Measurements from ENCODE around the gene KCNK3. TPM values are rescaled to one million over a fixed set of nuclear protein-coding genes. Genes with fewer than 3 reads are reported as not detected.

KCNK3 gene
- total RNA-seq, 2 experiments from 2014 or later = not detected

DNA sequence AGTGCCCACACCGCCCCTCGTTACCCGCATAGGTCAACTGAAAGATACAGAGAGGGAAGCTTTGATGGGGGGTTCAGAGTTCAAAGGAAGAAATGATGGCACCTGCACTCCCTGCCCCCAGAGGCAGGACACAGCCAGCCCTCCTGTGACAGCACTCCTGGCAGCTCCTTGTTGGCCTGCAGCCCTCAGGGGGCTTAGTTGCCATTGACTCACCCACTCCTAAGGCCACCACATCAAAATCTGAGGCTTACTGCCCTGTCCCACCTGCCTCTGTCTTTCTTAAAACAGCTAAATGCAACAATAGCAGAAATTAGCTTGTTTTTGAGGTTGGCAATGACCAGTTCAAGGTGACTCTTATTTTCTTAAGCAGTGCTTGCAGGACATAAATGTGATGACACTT, 39.9 kb downstream of the KCNK3 start:
- Histone ChIP-seq H3K4me2 (ENCODE audit: low read length) (no peak overlapping the region), H4K20me1 (ENCODE audit: insufficient read depth, low read length) (no peaks in the 10 kb centered on the region), H2AFZ (ENCODE audit: low read length) (no peak overlapping the region), H3K9me3 (ENCODE audit: low read length) (no peaks in the 10 kb centered on the region), H3K9me2 (ENCODE audit: insufficient read depth, low read length) (no peaks in the 10 kb centered on the region), H3K36me3 (ENCODE audit: insufficient read depth, low read length) (no peaks in the 10 kb centered on the region), H3K4me3 (ENCODE audit: low read depth, low read length, poor library complexity, severe bottlenecking) (no peak overlapping the region), H3K27ac (ENCODE audit: low read depth, low read length, poor library complexity, severe bottlenecking) (no peak overlapping the region), H3K79me2 (ENCODE audit: insufficient read depth, low read depth, low read length) (no peaks in the 10 kb centered on the region), H3K4me1 (ENCODE audit: insufficient read depth, low read length, poor library complexity, severe bottlenecking) (no peaks in the 10 kb centered on the region)
- intact Hi-C loops (cut with micrococcal nuclease; ENCODE audit: unreplicated experiment) = no loop called here
- no peak for TF ChIP-seq EZH2phosphoT487 (IDR thresholded peaks at IDR 0.05; ENCODE audit: borderline replicate concordance, low read depth, low read length)
- ChIA-PET POLR2A (no interaction called here), CTCF (ENCODE audit: unreplicated experiment) (no interaction called here)
- no TSS peak for BruUV-seq (replicated peaks)
- DNase-seq (ENCODE audit: low spot score) = no peak

DNA sequence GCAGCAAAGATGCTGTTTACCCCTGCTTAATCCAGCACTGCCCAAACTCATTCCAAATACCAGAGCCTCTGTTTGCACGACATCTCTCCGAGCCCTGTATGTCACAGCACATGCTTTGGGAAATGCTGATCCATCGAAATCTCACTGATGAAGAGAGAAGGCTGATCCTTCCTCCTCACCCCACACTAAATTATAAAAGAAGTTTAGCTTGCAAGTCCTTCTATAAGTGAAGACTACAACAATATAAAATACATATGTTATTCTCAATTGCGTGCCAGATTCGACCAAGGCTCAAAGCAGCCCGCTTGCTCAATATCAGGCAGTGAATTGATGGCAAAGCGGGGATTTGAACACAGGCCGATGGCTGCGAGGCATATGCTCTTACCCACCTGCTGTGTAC, 40.9 kb downstream of the KCNK3 start:
- no peaks in the 10 kb centered on the region for H3K9me3 ChIP-seq (ENCODE audit: low read length)
- ChIA-PET POLR2A (no interaction called here), CTCF (ENCODE audit: unreplicated experiment) (no interaction called here)
- BruUV-seq (replicated peaks) = no TSS peak
- H3K4me3 ChIP-seq (ENCODE audit: low read depth, low read length, poor library complexity, severe bottlenecking) = no peak overlapping the region
- H3K27ac ChIP-seq (ENCODE audit: low read depth, low read length, poor library complexity, severe bottlenecking) = no peak overlapping the region
- no peak overlapping the region for H3K4me2 ChIP-seq (ENCODE audit: low read length)
- no peak for DNase-seq (ENCODE audit: low spot score)
- H4K20me1 ChIP-seq (ENCODE audit: insufficient read depth, low read length) = no peaks in the 10 kb centered on the region
- H3K36me3 ChIP-seq (ENCODE audit: insufficient read depth, low read length) = no peaks in the 10 kb centered on the region
- no peaks in the 10 kb centered on the region for H3K79me2 ChIP-seq (ENCODE audit: insufficient read depth, low read depth, low read length)
- H2AFZ ChIP-seq (ENCODE audit: low read length) = no peak overlapping the region
- no peaks in the 10 kb centered on the region for H3K4me1 ChIP-seq (ENCODE audit: insufficient read depth, low read length, poor library complexity, severe bottlenecking)
- intact Hi-C loops (cut with micrococcal nuclease; ENCODE audit: unreplicated experiment) = no loop called here
- no peaks in the 10 kb centered on the region for H3K9me2 ChIP-seq (ENCODE audit: insufficient read depth, low read length)
- no peak for TF ChIP-seq EZH2phosphoT487 (IDR thresholded peaks at IDR 0.05; ENCODE audit: borderline replicate concordance, low read depth, low read length)
- TF ChIP-seq, protein P1, sequence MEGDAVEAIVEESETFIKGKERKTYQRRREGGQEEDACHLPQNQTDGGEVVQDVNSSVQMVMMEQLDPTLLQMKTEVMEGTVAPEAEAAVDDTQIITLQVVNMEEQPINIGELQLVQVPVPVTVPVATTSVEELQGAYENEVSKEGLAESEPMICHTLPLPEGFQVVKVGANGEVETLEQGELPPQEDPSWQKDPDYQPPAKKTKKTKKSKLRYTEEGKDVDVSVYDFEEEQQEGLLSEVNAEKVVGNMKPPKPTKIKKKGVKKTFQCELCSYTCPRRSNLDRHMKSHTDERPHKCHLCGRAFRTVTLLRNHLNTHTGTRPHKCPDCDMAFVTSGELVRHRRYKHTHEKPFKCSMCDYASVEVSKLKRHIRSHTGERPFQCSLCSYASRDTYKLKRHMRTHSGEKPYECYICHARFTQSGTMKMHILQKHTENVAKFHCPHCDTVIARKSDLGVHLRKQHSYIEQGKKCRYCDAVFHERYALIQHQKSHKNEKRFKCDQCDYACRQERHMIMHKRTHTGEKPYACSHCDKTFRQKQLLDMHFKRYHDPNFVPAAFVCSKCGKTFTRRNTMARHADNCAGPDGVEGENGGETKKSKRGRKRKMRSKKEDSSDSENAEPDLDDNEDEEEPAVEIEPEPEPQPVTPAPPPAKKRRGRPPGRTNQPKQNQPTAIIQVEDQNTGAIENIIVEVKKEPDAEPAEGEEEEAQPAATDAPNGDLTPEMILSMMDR (conservative IDR thresholded peaks at IDR 0.05; ENCODE audit: low read length) = no peak

DNA sequence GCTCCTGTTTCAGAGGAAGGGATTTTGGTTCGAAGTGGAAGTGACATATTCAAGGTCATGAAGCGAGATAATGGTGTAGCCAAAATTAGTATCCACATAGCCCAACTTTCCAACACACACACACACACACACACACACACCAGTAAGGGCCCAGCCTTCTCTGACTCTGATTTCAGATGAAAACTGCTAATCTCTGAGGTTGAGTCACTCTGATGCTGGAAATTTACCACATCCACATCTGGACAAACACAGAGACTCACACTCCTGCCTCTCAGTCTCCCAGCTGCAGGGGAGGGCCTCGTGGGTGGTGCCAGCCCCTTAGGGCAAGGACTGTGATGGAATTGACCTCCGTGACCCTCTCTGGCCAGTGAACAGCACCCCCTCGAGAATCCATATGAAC, 42.6 kb downstream of the KCNK3 start:
- TF ChIP-seq EZH2phosphoT487 (IDR thresholded peaks at IDR 0.05; ENCODE audit: borderline replicate concordance, low read depth, low read length) = no peak
- TF ChIP-seq, protein P1 (conservative IDR thresholded peaks at IDR 0.05; ENCODE audit: low read length) = no peak
- no peak overlapping the region for H3K27ac ChIP-seq (ENCODE audit: low read depth, low read length, poor library complexity, severe bottlenecking)
- CTCF ChIA-PET (ENCODE audit: unreplicated experiment) = no interaction called here
- no peak overlapping the region for H2AFZ ChIP-seq (ENCODE audit: low read length)
- no peak overlapping the region for H3K4me3 ChIP-seq (ENCODE audit: low read depth, low read length, poor library complexity, severe bottlenecking)
- no TSS peak for BruUV-seq (replicated peaks)
- no peak overlapping the region for H3K4me2 ChIP-seq (ENCODE audit: low read length)
- H3K9me2 ChIP-seq (ENCODE audit: insufficient read depth, low read length) = no peaks in the 10 kb centered on the region
- intact Hi-C loops (cut with micrococcal nuclease; ENCODE audit: unreplicated experiment) = no loop called here
- POLR2A ChIA-PET = no interaction called here
- DNase-seq (ENCODE audit: low spot score) = no peak
- no peaks in the 10 kb centered on the region for H3K36me3 ChIP-seq (ENCODE audit: insufficient read depth, low read length)
- no peaks in the 10 kb centered on the region for H3K79me2 ChIP-seq (ENCODE audit: insufficient read depth, low read depth, low read length)
- H3K9me3 ChIP-seq (ENCODE audit: low read length) = no peaks in the 10 kb centered on the region
- no peaks in the 10 kb centered on the region for H4K20me1 ChIP-seq (ENCODE audit: insufficient read depth, low read length)
- no peaks in the 10 kb centered on the region for H3K4me1 ChIP-seq (ENCODE audit: insufficient read depth, low read length, poor library complexity, severe bottlenecking)
